Suppressor macrophage treated with lipopolysaccharide for 4 hours (primary cell): Measurements from ENCODE around the gene NEK9.
"Not testable (repeated sequence)": the region's sequence is repeated elsewhere in the genome, so short reads cannot be mapped to it uniquely, and the experiment has no call there.

Experiments
- DNase-seq: peaks from one replicate; pipeline ENCODE4 v3.0.0-alpha.2; 2020

Gene NEK9

GRCh38 chr14:75098682-75099081 is 28.2 kb downstream of the NEK9 start:
- DNase-seq, result no peak

GRCh38 chr14:75098212-75098611 is 28.6 kb downstream of the NEK9 start:
- DNase-seq, result no peak

- DNase-seq, result no peak
Observed at GRCh38 chr14:75096959-75097358, 29.9 kb downstream of the NEK9 start.

- DNase-seq, result no peak
Observed at GRCh38 chr14:75095690-75096089, 31.2 kb downstream of the NEK9 start.

- DNase-seq, result no peak
Observed at GRCh38 chr14:75094896-75095295, 32.0 kb downstream of the NEK9 start.

GRCh38 chr14:75092698-75093097 is 34.1 kb downstream of the NEK9 start:
- DNase-seq, result no peak

- DNase-seq, result no peak
Observed at GRCh38 chr14:75091251-75091650, 35.6 kb downstream of the NEK9 start.

GRCh38 chr14:75090353-75090752 is 36.5 kb downstream of the NEK9 start:
- no peak for DNase-seq

- peak; percentile 70 for DNase-seq
Observed at GRCh38 chr14:75088566-75089373, 38.1 kb downstream of the NEK9 start.

- no peak for DNase-seq
Observed at GRCh38 chr14:75088153-75088552, 38.7 kb downstream of the NEK9 start.

- no peak for DNase-seq
Observed at GRCh38 chr14:75084513-75084912, 42.3 kb downstream of the NEK9 start.

GRCh38 chr14:75083271-75083670 is 43.6 kb downstream of the NEK9 start:
- no peak for DNase-seq

- no peak for DNase-seq
Observed at GRCh38 chr14:75081660-75082229, 45.1 kb downstream of the NEK9 start.

- DNase-seq, result no peak
Observed at GRCh38 chr14:75079521-75079920, 47.3 kb downstream of the NEK9 start.

GRCh38 chr14:75077794-75078193 is 49.1 kb downstream of the NEK9 start:
- DNase-seq, result no peak

GRCh38 chr14:75070383-75070782 is 56.5 kb downstream of the NEK9 start:
- DNase-seq, result no peak

- no peak for DNase-seq
Observed at GRCh38 chr14:75069811-75070145, 57.1 kb downstream of the NEK9 start.

- peak; percentile 90 for DNase-seq
Observed at GRCh38 chr14:75069121-75069810, 57.6 kb downstream of the NEK9 start, which contains the start of gene ZC2HC1C. Gene ZC2HC1C, plus strand, starts transcription at chr14:75069641. Its CDS starts 933 bp downstream, at chr14:75070574.

GRCh38 chr14:75068294-75069120 is 58.3 kb downstream of the NEK9 start:
- DNase-seq, result no peak

GRCh38 chr14:75067765-75068164 is 59.1 kb downstream of the NEK9 start:
- DNase-seq, result not testable (repeated sequence)

- DNase-seq, result no peak
Observed at GRCh38 chr14:75067212-75067611, 59.6 kb downstream of the NEK9 start.

- DNase-seq, result peak; percentile 18
Observed at GRCh38 chr14:75066691-75067090, 60.2 kb downstream of the NEK9 start.

- no peak for DNase-seq
Observed at GRCh38 chr14:75064205-75064567, 62.7 kb downstream of the NEK9 start.
